Measurements from ENCODE around the gene APBA2.

DNA sequence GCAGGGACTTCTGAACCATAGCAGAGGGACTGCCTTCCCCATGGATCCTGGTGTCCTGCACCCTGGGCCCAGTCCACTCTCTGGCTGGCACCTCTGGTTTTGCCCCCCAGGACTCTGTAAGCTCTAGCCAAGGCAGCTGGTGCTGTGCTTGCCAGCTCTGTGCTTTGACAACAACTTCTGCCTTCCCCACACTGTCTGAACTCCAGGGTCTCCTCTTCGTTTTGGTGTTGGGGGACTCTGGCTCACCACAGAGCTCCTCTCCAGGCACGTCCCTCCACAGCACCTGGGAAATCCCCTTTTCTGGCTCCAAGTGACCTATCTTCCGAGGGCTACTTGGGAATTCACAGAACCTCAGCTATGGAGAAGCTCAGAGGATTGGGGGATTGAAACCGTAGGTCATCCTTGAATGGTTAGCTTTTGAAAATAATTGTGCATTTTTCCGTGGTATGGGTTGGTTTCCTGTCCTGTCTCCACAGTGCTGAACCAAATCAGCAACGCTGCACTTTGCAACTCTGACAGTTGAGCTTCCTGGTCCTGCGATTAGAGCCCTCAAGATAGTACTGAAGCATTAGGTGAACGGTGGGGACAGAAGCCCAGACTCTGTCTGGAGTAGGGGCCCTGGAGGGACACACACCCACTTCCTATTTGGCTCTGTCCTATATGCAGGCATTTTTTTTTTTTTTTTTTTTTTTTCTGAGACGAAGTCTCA is 152.4 kb downstream of the APBA2 start:
- TF ChIP-seq CTCF (IDR thresholded peaks at IDR 0.05) (no peak), POLR2A (IDR thresholded peaks at IDR 0.05; ENCODE audit: low read depth) (no peak), EP300 (IDR thresholded peaks at IDR 0.05) (no peak), POLR2AphosphoS5 (IDR thresholded peaks at IDR 0.05) (no peak)
